ENCODE measurements around the gene ZNF491. TPM values are rescaled to one million over a fixed set of nuclear protein-coding genes. Genes with fewer than 3 reads are reported as not detected.
"Not testable (repeated sequence)": the region's sequence is repeated elsewhere in the genome, so short reads cannot be mapped to it uniquely, and the experiment has no call there.

The ZNF491 gene
- total RNA-seq, 4 donors from 2014 or later = 2.5 to 4.5 (median 3.7) TPM

- DNase-seq (ENCODE audit: extremely low spot score) = peak; percentile 100
- H3K4me3 ChIP-seq = peak within 1 kb of the TSS; percentile 73 to 78 (median 74)
- intact Hi-C loops (cut with DNase I) = loop anchor here (2.0 kb wide), 2 partner anchors 28 to 74 kb away; partner anchors contain the start of gene ZNF823
- TF ChIP-seq EP300 (IDR thresholded peaks at IDR 0.05) = no peak
- peak; percentile 83 to 89 for TF ChIP-seq POLR2AphosphoS5 (IDR thresholded peaks at IDR 0.05)
- peak; percentile 33 for TF ChIP-seq POLR2A (IDR thresholded peaks at IDR 0.05; ENCODE audit: low read depth)
- no peak for TF ChIP-seq CTCF (IDR thresholded peaks at IDR 0.05)
- no peaks in the 10 kb centered on the region for H3K9me3 ChIP-seq
- peaks cover 18 to 24% (median 20%) of the 10 kb centered on the region in 4 donors for H3K4me1 ChIP-seq
- WGBS = 1% methylated on average over 36 of the region's 61 CpGs
- peaks cover 0 to 3% (median 0%) of the 10 kb centered on the region in 4 donors for H3K36me3 ChIP-seq
- H3K27me3 ChIP-seq = no peaks in the 10 kb centered on the region
- peak within 1 kb of the TSS; percentile 89 to 96 (median 92) for H3K27ac ChIP-seq (replicated peaks in 1 of 4)
Measured at GRCh38 chr19:11766597-11767591, 31.4 kb upstream of the ZNF491 start, which contains the start of gene ZNF441. Gene ZNF441 (plus strand): TSS chr19:11767000. CDS start chr19:11767194, 194 bp downstream.

- H3K4me1 ChIP-seq = peaks cover 18 to 24% (median 20%) of the 10 kb centered on the region in 4 donors
- intact Hi-C loops (cut with DNase I) = loop anchor here (2.0 kb wide), 2 partner anchors 29 to 75 kb away; partner anchors contain the start of gene ZNF823
- peaks cover 0 to 3% (median 0%) of the 10 kb centered on the region in 4 donors for H3K36me3 ChIP-seq
- H3K4me3 ChIP-seq = peak overlapping the region; percentile 73 to 78 (median 74)
- TF ChIP-seq EP300 (IDR thresholded peaks at IDR 0.05) (no peak), CTCF (IDR thresholded peaks at IDR 0.05) (no peak), POLR2AphosphoS5 (IDR thresholded peaks at IDR 0.05) (peak in 1 of 2 donors; percentile 50), POLR2A (IDR thresholded peaks at IDR 0.05; ENCODE audit: low read depth) (no peak)
- 6% methylated on average over 17 of the region's 20 CpGs for WGBS
- no peak for DNase-seq (ENCODE audit: extremely low spot score)
- H3K27ac ChIP-seq (replicated peaks in 1 of 4) = peak overlapping the region; percentile 89 to 96 (median 92)
- H3K27me3 ChIP-seq = no peaks in the 10 kb centered on the region
- peaks cover 0 to 3% (median 1%) of the 10 kb centered on the region in 4 donors for H3K9me3 ChIP-seq
Measured at GRCh38 chr19:11767633-11768133, 30.6 kb upstream of the ZNF491 start.

- no peak overlapping the region for H3K27ac ChIP-seq (replicated peaks in 1 of 4)
- peaks cover 0 to 5% (median 1%) of the 10 kb centered on the region in 4 donors for H3K9me3 ChIP-seq
- DNase-seq (ENCODE audit: extremely low spot score) = no peak
- intact Hi-C loops (cut with DNase I) = no loop called here
- no peak overlapping the region for H3K4me3 ChIP-seq
- peaks cover 18 to 24% (median 20%) of the 10 kb centered on the region in 4 donors for H3K4me1 ChIP-seq
- no peak for TF ChIP-seq POLR2A (IDR thresholded peaks at IDR 0.05; ENCODE audit: low read depth)
- TF ChIP-seq CTCF (IDR thresholded peaks at IDR 0.05) = no peak
- no peak for TF ChIP-seq POLR2AphosphoS5 (IDR thresholded peaks at IDR 0.05)
- TF ChIP-seq EP300 (IDR thresholded peaks at IDR 0.05) = no peak
- peaks cover 0 to 3% (median 0%) of the 10 kb centered on the region in 4 donors for H3K36me3 ChIP-seq
- WGBS = 94% methylated on average over 4 of the region's 4 CpGs
- H3K27me3 ChIP-seq = no peaks in the 10 kb centered on the region
Measured at GRCh38 chr19:11769995-11770394, 28.3 kb upstream of the ZNF491 start.

- H3K4me1 ChIP-seq = peaks cover 14 to 20% (median 17%) of the 10 kb centered on the region in 4 donors
- peak in 1 of 3 experiments; percentile 43 for TF ChIP-seq CTCF (IDR thresholded peaks at IDR 0.05)
- H3K9me3 ChIP-seq; H3K27me3 ChIP-seq; H3K36me3 ChIP-seq; DNase-seq (ENCODE audit: extremely low spot score); H3K27ac ChIP-seq (replicated peaks in 1 of 4); intact Hi-C loops (cut with DNase I); H3K4me3 ChIP-seq: not testable (repeated sequence)
- 72% methylated on average over 11 of the region's 11 CpGs for WGBS
Measured at GRCh38 chr19:11771520-11771919, 26.8 kb upstream of the ZNF491 start.

GRCh38 chr19:11776669-11777068 lies 21.7 kb upstream of the ZNF491 start:
- DNase-seq (ENCODE audit: extremely low spot score); H3K27ac ChIP-seq (replicated peaks in 1 of 4); H3K27me3 ChIP-seq; H3K4me3 ChIP-seq; intact Hi-C loops (cut with DNase I); H3K4me1 ChIP-seq: not testable (repeated sequence)
- WGBS = 95% methylated on average over 11 of the region's 11 CpGs
- peaks cover 35 to 50% (median 46%) of the 10 kb centered on the region in 4 donors for H3K36me3 ChIP-seq
- peaks cover 0 to 26% (median 22%) of the 10 kb centered on the region in 4 donors for H3K9me3 ChIP-seq

Measured in esophagus muscularis mucosa (tissue), 4 donors.